Lower lobe of right lung (tissue), 2 donors: ENCODE results near the gene LILRB2. TPM values are rescaled to one million over a fixed set of nuclear protein-coding genes. Genes with fewer than 3 reads are reported as not detected.
"Not testable (repeated sequence)": the region's sequence is repeated elsewhere in the genome, so short reads cannot be mapped to it uniquely, and the experiment has no call there.

Source experiments
- ATAC-seq, 2 donors: fragments of 200-7000 bp; cut with Tn5 transposase; one replicate each; pipeline ENCODE4 v1.9.1; 2020 to 2022; ENCODE audit warnings: mild to moderate bottlenecking in 2 of 2, moderate library complexity in 2 of 2
- DNase-seq: peaks from one replicate; pipeline ENCODE4 v3.0.0-alpha.2; 2020
- H3K27ac ChIP-seq: fragments of 200-600 bp; one replicate; pipeline ENCODE4 v1.8.0; 2022
- H3K27me3 ChIP-seq: fragments of 200-600 bp; one replicate; pipeline ENCODE4 v1.8.0; 2022; ENCODE audit warnings: low read depth
- H3K36me3 ChIP-seq: fragments of 200-600 bp; one replicate; pipeline ENCODE4 v1.8.0; 2022; ENCODE audit warnings: mild to moderate bottlenecking
- H3K4me1 ChIP-seq: fragments of 200-600 bp; one replicate; pipeline ENCODE4 v1.8.0; 2022
- H3K4me3 ChIP-seq: fragments of 200-600 bp; one replicate; pipeline ENCODE4 v1.8.0; 2022; ENCODE audit warnings: mild to moderate bottlenecking
- H3K9me3 ChIP-seq: fragments of 200-600 bp; one replicate; pipeline ENCODE4 v1.8.0; 2022
- intact Hi-C: fragments of 100-400 bp; cut with DNase I; formaldehyde crosslinking; loops from one replicate; pipeline ENCODE4 v1.11.0; 2022
- total RNA-seq: library from RNA; stranded (reverse); fragmentation: NEBNext Ultra II Directional; extraction: Animal tissue kit (Norgen Biotek cat#: 25700); gene quantifications from one replicate; pipeline ENCODE4 v1.2.1, GENCODE V29; 2021
- TF ChIP-seq, protein P1 (sequence below): fragments of 200-600 bp; IDR thresholded peaks from one replicate; pipeline ENCODE4 v1.8.0; 2022; ENCODE audit warnings: antibody characterized with exemption, mild to moderate bottlenecking
- donor health status: DM: no; HTN: yes; CAD: no; lungs with severe emphysema.

The LILRB2 gene
- total RNA-seq, 1 donor from 2014 or later: 26.1 TPM

DNA sequence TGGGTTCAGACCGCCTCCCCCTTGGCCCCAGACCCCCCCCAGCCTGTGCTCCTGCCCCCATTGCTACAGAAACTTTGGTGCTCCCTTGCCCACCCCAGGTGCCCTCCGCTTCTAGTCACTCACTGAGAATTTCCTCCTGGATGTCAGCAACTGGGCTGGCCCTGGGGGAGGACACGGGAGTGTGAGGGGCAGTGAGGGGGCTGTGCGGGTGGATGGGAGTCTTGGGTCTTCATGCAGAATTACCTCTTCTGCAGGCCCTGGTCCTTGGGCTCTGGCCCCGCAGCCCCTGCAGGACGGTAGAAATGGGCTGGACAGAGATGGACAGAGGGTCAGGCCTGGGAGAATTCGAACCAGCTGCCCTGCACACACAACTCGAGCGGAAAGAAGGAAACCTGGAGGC is 28.7 kb downstream of the LILRB2 start:
- no peak overlapping the region for H3K27ac ChIP-seq
- intact Hi-C loops: no loop called here
- H3K4me3 ChIP-seq: no peak overlapping the region
- H3K9me3 ChIP-seq: no peaks in the 10 kb centered on the region
- DNase-seq (no peak), ATAC-seq (no peak)
- TF ChIP-seq, protein P1, sequence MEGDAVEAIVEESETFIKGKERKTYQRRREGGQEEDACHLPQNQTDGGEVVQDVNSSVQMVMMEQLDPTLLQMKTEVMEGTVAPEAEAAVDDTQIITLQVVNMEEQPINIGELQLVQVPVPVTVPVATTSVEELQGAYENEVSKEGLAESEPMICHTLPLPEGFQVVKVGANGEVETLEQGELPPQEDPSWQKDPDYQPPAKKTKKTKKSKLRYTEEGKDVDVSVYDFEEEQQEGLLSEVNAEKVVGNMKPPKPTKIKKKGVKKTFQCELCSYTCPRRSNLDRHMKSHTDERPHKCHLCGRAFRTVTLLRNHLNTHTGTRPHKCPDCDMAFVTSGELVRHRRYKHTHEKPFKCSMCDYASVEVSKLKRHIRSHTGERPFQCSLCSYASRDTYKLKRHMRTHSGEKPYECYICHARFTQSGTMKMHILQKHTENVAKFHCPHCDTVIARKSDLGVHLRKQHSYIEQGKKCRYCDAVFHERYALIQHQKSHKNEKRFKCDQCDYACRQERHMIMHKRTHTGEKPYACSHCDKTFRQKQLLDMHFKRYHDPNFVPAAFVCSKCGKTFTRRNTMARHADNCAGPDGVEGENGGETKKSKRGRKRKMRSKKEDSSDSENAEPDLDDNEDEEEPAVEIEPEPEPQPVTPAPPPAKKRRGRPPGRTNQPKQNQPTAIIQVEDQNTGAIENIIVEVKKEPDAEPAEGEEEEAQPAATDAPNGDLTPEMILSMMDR: no peak
- H3K27me3 ChIP-seq: peaks cover 34% of the 10 kb centered on the region
- H3K4me1 ChIP-seq: peaks cover 4% of the 10 kb centered on the region
- no peaks in the 10 kb centered on the region for H3K36me3 ChIP-seq

DNA sequence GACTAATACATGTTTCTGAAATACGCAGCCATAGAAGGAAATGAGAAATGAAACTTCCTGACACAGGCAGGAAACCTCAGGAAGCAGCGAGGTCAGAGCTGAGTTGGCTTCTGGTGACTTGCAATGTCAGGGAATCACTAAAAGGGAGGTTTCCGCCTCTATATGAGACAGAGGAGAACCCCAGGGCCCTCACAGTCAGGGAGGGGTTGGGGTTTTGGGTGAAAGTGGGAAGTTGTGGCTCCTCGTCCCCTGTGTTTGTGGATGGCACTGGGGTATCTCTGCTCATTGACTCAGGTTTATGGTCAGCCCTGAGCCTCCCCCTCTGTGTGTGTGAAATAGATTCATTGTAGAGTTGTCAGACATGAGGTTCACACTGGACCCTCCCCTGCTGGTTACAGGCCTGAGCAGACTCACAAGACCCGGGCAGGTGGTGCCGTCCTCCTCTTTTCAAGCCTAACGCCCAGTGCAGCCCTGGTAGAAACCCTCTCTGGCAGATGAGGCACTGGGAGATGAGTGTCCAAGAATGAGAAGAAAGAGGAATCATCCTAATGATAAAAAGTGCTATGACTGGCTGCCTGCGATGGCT is 32.8 kb downstream of the LILRB2 start:
- peaks cover 7% of the 10 kb centered on the region for H3K4me1 ChIP-seq
- peaks cover 10% of the 10 kb centered on the region for H3K27me3 ChIP-seq
- H3K27ac ChIP-seq: no peak overlapping the region
- no peak overlapping the region for H3K4me3 ChIP-seq
- no peaks in the 10 kb centered on the region for H3K9me3 ChIP-seq
- H3K36me3 ChIP-seq: no peaks in the 10 kb centered on the region
- ATAC-seq (peak; percentile 82 to 87), DNase-seq (peak; percentile 62)
- TF ChIP-seq, protein P1: no peak
- intact Hi-C loops: no loop called here

DNA sequence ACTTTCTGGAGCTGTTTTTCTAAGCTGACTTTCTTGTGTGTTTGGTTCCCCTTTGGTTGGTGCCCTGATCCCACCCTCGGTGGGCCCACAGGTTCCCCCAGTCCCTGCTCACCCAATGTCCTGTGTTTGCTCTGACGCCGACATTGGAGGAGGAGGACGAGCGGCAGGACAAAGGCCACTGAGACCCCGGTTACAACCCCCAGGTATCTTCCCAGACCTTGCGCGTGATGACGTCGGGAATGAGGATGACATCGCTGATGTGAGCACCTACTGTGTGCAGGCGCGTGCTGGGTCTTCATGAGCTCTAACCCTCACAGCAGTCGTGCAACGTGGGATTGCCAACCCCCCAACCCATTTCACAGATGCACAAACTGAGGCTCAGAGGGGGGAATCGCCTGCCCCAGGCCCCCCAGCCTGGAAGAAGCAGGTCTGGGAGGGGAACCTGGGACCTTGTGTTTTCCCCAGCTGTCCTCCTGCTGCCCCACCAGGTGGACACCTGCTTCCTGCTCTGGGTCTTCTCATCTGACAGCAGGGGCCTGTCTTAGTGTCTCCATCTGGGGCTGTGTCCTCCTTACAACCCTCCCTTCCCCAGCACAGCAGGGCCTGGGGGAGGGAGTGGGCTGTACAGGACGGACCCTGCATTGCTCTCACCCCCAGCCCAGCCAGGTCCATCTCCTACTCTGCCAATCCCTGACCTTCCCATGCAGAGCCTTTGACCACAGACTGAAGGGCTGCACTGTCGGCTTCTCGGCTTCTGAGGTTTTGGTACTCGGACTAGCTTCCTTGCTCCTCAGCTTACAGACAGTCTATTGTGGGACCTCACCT is 33.6 kb downstream of the LILRB2 start:
- TF ChIP-seq, protein P1: no peak
- Histone ChIP-seq H3K4me3 (peak overlapping the region; percentile 6), H3K27ac (peak overlapping the region; percentile 36), H3K4me1 (peaks cover 7% of the 10 kb centered on the region), H3K36me3 (no peaks in the 10 kb centered on the region), H3K27me3 (peaks cover 2% of the 10 kb centered on the region), H3K9me3 (no peaks in the 10 kb centered on the region)
- ATAC-seq: peak; percentile 14 to 42
- intact Hi-C loops: no loop called here
- no peak for DNase-seq

DNA sequence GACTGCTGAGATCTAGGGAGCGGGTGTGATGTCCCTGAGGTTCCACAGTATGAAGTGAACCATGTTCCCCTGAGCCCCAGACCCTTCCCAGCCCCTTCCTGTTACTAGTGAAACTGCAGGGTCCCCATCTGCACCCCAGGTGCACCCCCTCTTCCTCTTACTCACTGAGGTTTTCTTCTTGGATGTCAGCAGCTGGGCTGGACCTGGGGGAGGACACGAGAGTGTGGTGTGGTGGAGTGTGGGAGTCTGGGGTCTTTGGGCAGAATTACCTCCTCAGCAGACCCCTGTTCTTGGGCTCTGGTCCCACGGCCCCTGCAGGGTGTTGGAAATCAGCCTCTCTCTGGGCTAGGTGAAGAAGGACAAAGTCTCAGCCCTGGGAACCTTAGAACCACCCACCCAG is 35.0 kb downstream of the LILRB2 start:
- no peaks in the 10 kb centered on the region for H3K27me3 ChIP-seq
- DNase-seq: no peak
- no peaks in the 10 kb centered on the region for H3K36me3 ChIP-seq
- no peaks in the 10 kb centered on the region for H3K9me3 ChIP-seq
- TF ChIP-seq, protein P1: no peak
- no peak overlapping the region for H3K27ac ChIP-seq
- no peak for ATAC-seq
- peaks cover 7% of the 10 kb centered on the region for H3K4me1 ChIP-seq
- intact Hi-C loops: no loop called here
- no peak overlapping the region for H3K4me3 ChIP-seq

DNA sequence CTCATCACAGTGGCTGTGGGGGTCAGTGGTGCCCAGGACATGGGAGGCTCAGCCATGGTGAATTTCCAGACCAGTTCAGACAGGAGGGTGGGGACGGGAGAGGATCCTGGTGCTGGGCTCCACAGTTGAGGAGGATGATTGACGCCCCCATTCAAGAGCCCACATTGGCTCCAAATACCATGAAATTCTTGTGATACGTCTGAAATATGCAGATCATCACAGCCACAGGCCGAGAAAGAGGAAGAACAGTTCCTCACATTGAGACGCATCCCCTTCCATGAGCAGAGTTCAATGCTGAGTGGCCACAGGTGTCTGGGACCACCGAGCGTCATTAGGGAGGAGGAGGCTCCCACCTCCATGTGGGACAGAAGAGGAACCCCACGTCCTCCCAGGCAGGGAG is 37.1 kb downstream of the LILRB2 start:
- H3K27me3 ChIP-seq, H3K4me1 ChIP-seq, intact Hi-C loops, DNase-seq, H3K27ac ChIP-seq, H3K36me3 ChIP-seq, ATAC-seq, H3K9me3 ChIP-seq, H3K4me3 ChIP-seq: not testable (repeated sequence)

DNA sequence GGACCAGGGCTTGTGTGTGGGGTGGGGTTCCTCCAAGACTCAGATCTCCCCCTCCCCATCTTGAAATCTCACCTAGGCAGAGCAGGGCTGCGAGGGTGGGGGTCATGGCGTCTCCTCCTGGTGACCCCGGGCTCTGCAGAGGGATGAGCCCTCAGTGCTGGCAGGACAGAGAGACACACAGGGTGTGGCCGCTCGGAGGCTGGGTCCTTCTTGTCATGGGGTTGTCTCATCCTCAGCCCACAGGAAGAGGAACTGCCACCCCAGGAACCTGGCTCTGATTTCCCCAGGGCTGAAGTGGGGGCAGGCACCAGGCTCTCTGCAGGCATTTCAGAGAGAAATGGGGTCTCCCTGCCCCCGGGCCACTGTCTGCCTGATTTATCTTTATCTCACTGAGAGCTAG is 38.3 kb downstream of the LILRB2 start, which contains the start of gene LILRA6:
TSS of gene LILRA6 (minus strand) at position 145 of the 400 bp plus-strand sequence.
- H3K27me3 ChIP-seq, H3K27ac ChIP-seq, H3K4me1 ChIP-seq, H3K36me3 ChIP-seq, H3K9me3 ChIP-seq, H3K4me3 ChIP-seq, intact Hi-C loops: not testable (repeated sequence)
- DNase-seq (peak; percentile 74), ATAC-seq (peak; percentile 81 to 82)

DNA sequence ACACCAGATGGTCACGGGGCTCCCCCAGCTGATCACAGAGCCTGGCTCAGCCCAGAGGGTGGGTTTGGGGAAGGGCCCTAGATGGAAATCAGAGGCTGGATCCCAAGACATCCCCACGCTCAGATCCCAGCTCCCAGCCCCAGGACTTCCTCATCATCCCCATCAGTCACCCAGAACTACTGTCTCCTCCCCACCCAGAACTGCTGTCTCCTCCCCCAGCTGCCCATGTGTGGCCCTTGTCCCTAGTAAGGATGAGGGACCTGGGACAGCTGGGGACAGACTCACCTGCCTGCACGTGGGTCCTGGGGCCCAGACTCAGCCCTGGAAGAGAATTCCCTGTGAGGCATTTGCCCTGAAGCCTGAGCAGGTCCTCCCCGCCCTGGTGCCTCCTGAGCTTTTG is 38.7 kb downstream of the LILRB2 start:
- intact Hi-C loops, H3K27me3 ChIP-seq, ATAC-seq, DNase-seq, H3K36me3 ChIP-seq, H3K4me1 ChIP-seq, H3K9me3 ChIP-seq, H3K27ac ChIP-seq, H3K4me3 ChIP-seq: not testable (repeated sequence)

DNA sequence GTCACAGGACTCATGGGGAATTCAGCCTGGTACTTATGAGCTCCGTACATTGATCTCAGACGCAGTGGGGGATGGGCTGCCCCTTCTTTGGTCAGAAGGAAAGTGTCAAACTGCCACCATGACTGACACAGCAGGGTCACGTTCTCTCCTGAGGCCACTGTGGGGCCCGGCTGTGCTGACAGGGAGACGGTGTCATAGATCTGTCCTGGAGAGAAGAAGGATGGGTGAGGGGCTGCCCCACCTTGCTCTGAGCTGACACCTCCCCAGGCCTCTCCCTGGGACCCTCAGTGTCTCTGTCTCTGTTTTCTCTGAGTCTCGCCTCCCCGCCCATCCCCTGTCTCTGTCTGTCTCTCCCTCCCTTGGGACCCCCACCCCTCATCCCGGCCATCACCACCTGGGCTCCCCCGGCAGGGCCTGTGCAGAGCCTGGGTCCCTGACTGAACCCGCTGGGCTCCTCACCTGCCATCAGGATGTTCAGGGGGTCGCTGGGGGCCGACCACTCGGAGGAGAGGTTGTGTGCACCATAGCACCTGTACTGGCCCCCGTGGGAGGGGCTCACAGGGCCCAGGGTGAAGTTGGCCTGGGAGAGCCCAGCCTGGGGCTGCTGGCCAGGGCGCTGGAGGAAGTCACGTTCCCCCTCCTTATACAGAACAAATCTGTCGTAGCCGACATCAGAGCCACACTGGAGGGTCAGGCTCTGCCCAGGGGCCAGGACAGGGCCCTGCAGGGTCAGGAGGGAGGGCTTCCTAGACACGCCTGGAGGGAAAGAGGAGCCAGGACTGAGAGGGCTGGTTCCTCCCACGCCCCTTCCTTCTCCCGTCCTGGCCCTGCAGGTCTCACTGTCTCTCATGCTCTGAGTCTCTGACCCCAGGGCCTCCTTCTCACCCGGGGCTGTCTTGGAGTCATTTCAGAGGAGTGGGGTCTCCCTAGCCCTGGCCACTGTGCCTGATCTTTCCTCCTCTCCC is 40.3 kb downstream of the LILRB2 start:
- DNase-seq, H3K4me1 ChIP-seq, ATAC-seq, H3K36me3 ChIP-seq, H3K4me3 ChIP-seq, H3K27me3 ChIP-seq, H3K9me3 ChIP-seq, H3K27ac ChIP-seq, intact Hi-C loops: not testable (repeated sequence)
